ENCODE data around the gene ZNF208.
"Not testable (repeated sequence)": the region's sequence is repeated elsewhere in the genome, so short reads cannot be mapped to it uniquely, and the experiment has no call there.

The ZNF208 gene

GRCh38 chr19:21884786-21885185, 126.0 kb downstream of the ZNF208 start:
- DNase-seq (ENCODE audit: low read depth, low spot score) = not testable (repeated sequence)

- no peak for DNase-seq (ENCODE audit: low read depth, low spot score)
Observed at GRCh38 chr19:21883516-21883915, 127.2 kb downstream of the ZNF208 start.
